Urinary bladder (tissue), 4 donors: ENCODE results near the gene GFAP. TPM values are rescaled to one million over a fixed set of nuclear protein-coding genes. Genes with fewer than 3 reads are reported as not detected.

Experiments
- DNase-seq: peaks from one replicate; pipeline ENCODE4 v3.0.0-alpha.2; 2015; ENCODE audit errors: extremely low spot score
- H3K27ac ChIP-seq: one replicate; pipeline ENCODE4 v1.5.1; 2013; ENCODE audit warnings: low read depth, mild to moderate bottlenecking, moderate library complexity
- H3K36me3 ChIP-seq: one replicate; pipeline ENCODE4 v1.6.1; 2013; ENCODE audit warnings: mild to moderate bottlenecking, moderate library complexity; ENCODE audit not compliant: insufficient read depth
- H3K4me1 ChIP-seq: one replicate; pipeline ENCODE4 v1.6.1; 2013; ENCODE audit warnings: mild to moderate bottlenecking, moderate library complexity; ENCODE audit not compliant: insufficient read depth
- H3K4me3 ChIP-seq: one replicate; pipeline ENCODE4 v1.5.1; 2013; ENCODE audit warnings: low read depth, low read length
- WGBS: extraction: QIAGEN DNeasy Blood & Tissue Kit; methylation state at CpG from one replicate; pipeline ENCODE4 v1.1.7; 2013; 5-methylcytosine and 5-hydroxymethylcytosine counted together
- polyA plus RNA-seq: library from polyadenylated mRNA; stranded (reverse); fragments of 200-250 nt; gene quantifications from one replicate; pipeline ENCODE4 v1.2.3, GENCODE V29; 2013
- total RNA-seq: library from RNA; depleted of rRNA; stranded (reverse); fragments of >200 nt; gene quantifications from one replicate; pipeline ENCODE4 v1.2.3, GENCODE V29; 2014
- donor health status: healthy with polysubstance abuse.
- donor health status: healthy.

The GFAP gene
- total and polyA plus RNA-seq, 2 donors: 0.53 to 1.4 TPM

GRCh38 chr17:44887971-44888954, 27.0 kb downstream of the GFAP start:
- 82% methylated on average over 10 of the region's 10 CpGs for WGBS
- Histone ChIP-seq H3K36me3 (peaks cover 11% of the 10 kb centered on the region), H3K27ac (no peak overlapping the region), H3K4me1 (no peaks in the 10 kb centered on the region), H3K4me3 (no peak overlapping the region)
- DNase-seq: no peak

- WGBS: 93% methylated on average over 1 of the region's 1 CpG
- no peak for DNase-seq
- no peak overlapping the region for H3K4me3 ChIP-seq
- H3K27ac ChIP-seq: no peak overlapping the region
- peaks cover 8% of the 10 kb centered on the region for H3K36me3 ChIP-seq
- H3K4me1 ChIP-seq: no peaks in the 10 kb centered on the region
These were observed 28.3 kb downstream of the GFAP start for GRCh38 chr17:44887016-44887415.

GRCh38 chr17:44884941-44885340, 30.4 kb downstream of the GFAP start:
- 95% methylated on average over 2 of the region's 2 CpGs for WGBS
- DNase-seq: no peak
- no peaks in the 10 kb centered on the region for H3K4me1 ChIP-seq
- no peak overlapping the region for H3K4me3 ChIP-seq
- H3K27ac ChIP-seq: no peak overlapping the region
- peaks cover 8% of the 10 kb centered on the region for H3K36me3 ChIP-seq

GRCh38 chr17:44881145-44881544, 34.2 kb downstream of the GFAP start:
- DNase-seq: no peak
- Histone ChIP-seq H3K36me3 (peaks cover 13% of the 10 kb centered on the region), H3K4me1 (no peaks in the 10 kb centered on the region), H3K4me3 (no peak overlapping the region), H3K27ac (no peak overlapping the region)
- 84% methylated on average over 4 of the region's 4 CpGs for WGBS

- 94% methylated on average over 2 of the region's 2 CpGs for WGBS
- DNase-seq: no peak
- H3K4me1 ChIP-seq: no peaks in the 10 kb centered on the region
- no peak overlapping the region for H3K27ac ChIP-seq
- peaks cover 14% of the 10 kb centered on the region for H3K36me3 ChIP-seq
- H3K4me3 ChIP-seq: no peak overlapping the region
These were observed 35.2 kb downstream of the GFAP start for GRCh38 chr17:44880062-44880461.

- 95% methylated on average over 6 of the region's 6 CpGs for WGBS
- no peaks in the 10 kb centered on the region for H3K4me1 ChIP-seq
- H3K36me3 ChIP-seq: peaks cover 11% of the 10 kb centered on the region
- H3K4me3 ChIP-seq: no peak overlapping the region
- DNase-seq: no peak
- H3K27ac ChIP-seq: no peak overlapping the region
These were observed 35.9 kb downstream of the GFAP start for GRCh38 chr17:44879376-44879775.

- 48% methylated on average over 6 of the region's 6 CpGs for WGBS
- DNase-seq: no peak
- Histone ChIP-seq H3K4me3 (no peak overlapping the region), H3K36me3 (peaks cover 11% of the 10 kb centered on the region), H3K27ac (no peak overlapping the region), H3K4me1 (no peaks in the 10 kb centered on the region)
These were observed 36.6 kb downstream of the GFAP start for GRCh38 chr17:44878627-44879221.

- H3K4me1 ChIP-seq: no peaks in the 10 kb centered on the region
These were observed 38.2 kb downstream of the GFAP start for GRCh38 chr17:44877121-44877520.

GRCh38 chr17:44875761-44876160, 39.5 kb downstream of the GFAP start:
- Histone ChIP-seq H3K4me3 (no peak overlapping the region), H3K36me3 (peaks cover 13% of the 10 kb centered on the region), H3K27ac (no peak overlapping the region), H3K4me1 (no peaks in the 10 kb centered on the region)
- no peak for DNase-seq
- WGBS: 95% methylated on average over 6 of the region's 6 CpGs

More at GRCh38 chr17:44877121-44877520, 38.2 kb downstream of the GFAP start:
- 85% methylated on average over 5 of the region's 5 CpGs for WGBS
- Histone ChIP-seq H3K36me3 (peaks cover 11% of the 10 kb centered on the region), H3K4me3 (no peak overlapping the region), H3K27ac (no peak overlapping the region)
- DNase-seq: no peak

- WGBS: 66% methylated on average over 9 of the region's 9 CpGs
- H3K36me3 ChIP-seq: peaks cover 9% of the 10 kb centered on the region
- no peak overlapping the region for H3K27ac ChIP-seq
- H3K4me1 ChIP-seq: no peaks in the 10 kb centered on the region
- no peak overlapping the region for H3K4me3 ChIP-seq
- DNase-seq: no peak
These were observed 43.0 kb downstream of the GFAP start for GRCh38 chr17:44872131-44872768.

- H3K27ac ChIP-seq: no peak overlapping the region
- H3K36me3 ChIP-seq: peaks cover 9% of the 10 kb centered on the region
- no peak overlapping the region for H3K4me3 ChIP-seq
- H3K4me1 ChIP-seq: no peaks in the 10 kb centered on the region
- DNase-seq: no peak
- 95% methylated on average over 12 of the region's 12 CpGs for WGBS
These were observed 43.7 kb downstream of the GFAP start for GRCh38 chr17:44871556-44871955.

- H3K4me1 ChIP-seq: no peaks in the 10 kb centered on the region
- 60% methylated on average over 3 of the region's 3 CpGs for WGBS
- peaks cover 5% of the 10 kb centered on the region for H3K36me3 ChIP-seq
These were observed 47.5 kb downstream of the GFAP start for GRCh38 chr17:44867841-44868240.

GRCh38 chr17:44865931-44866330, 49.4 kb downstream of the GFAP start:
- 72% methylated on average over 6 of the region's 6 CpGs for WGBS
- no peak for DNase-seq
- Histone ChIP-seq H3K4me3 (no peak overlapping the region), H3K27ac (no peak overlapping the region), H3K4me1 (no peaks in the 10 kb centered on the region), H3K36me3 (no peaks in the 10 kb centered on the region)

More at GRCh38 chr17:44867841-44868240, 47.5 kb downstream of the GFAP start:
- no peak for DNase-seq
- Histone ChIP-seq H3K27ac (no peak overlapping the region), H3K4me3 (no peak overlapping the region)
